Type B pancreatic cell (in vitro differentiated cells): Measurements from ENCODE around the gene PDGFD. TPM values are rescaled to one million over a fixed set of nuclear protein-coding genes. Genes with fewer than 3 reads are reported as not detected.
A peak's percentile ranks its signal among the peaks of the same experiment; 100 is the strongest.

Experiments used
- DNase-seq: peaks from one replicate; pipeline ENCODE4 v3.0.0; 2021; ENCODE audit warnings: mixed read lengths; ENCODE audit not compliant: unreplicated experiment; ENCODE audit errors: extremely low spot score
- H3K27ac Mint-ChIP-seq: 2 replicates; pipeline ENCODE4 v1.8.0; 2021; ENCODE audit warnings: mild to moderate bottlenecking, mixed read lengths
- H3K27me3 Mint-ChIP-seq: 2 replicates; pipeline ENCODE4 v1.8.0; 2021; ENCODE audit warnings: mixed read lengths
- H3K36me3 Mint-ChIP-seq: 2 replicates; pipeline ENCODE4 v1.8.0; 2021; ENCODE audit warnings: mixed read lengths
- H3K4me1 Mint-ChIP-seq: one replicate; pipeline ENCODE4 v1.8.0; 2021; ENCODE audit warnings: mixed read lengths; ENCODE audit not compliant: unreplicated experiment
- H3K4me3 Mint-ChIP-seq: 2 replicates; pipeline ENCODE4 v1.8.0; 2021; ENCODE audit warnings: mild to moderate bottlenecking, mixed read lengths
- H3K9me3 Mint-ChIP-seq: 2 replicates; pipeline ENCODE4 v1.8.0; 2021; ENCODE audit warnings: mixed read lengths
- CTCF ChIP-seq: fragments of 200-600 bp; sonication (generic); conservative IDR thresholded peaks from 2 replicates; pipeline ENCODE4 v1.5.0; 2021; ENCODE audit warnings: antibody characterized with exemption, mild to moderate bottlenecking
- total RNA-seq: library from RNA; stranded (reverse); gene quantifications from 2 replicates; pipeline ENCODE4 v1.2.1, GENCODE V29; 2021; ENCODE audit warnings: low replicate concordance

PDGFD gene
- total RNA-seq, 1 donor from 2014 or later, result 17.8 TPM

GRCh38 chr11:103967985-103968384, 196.0 kb downstream of the PDGFD start:
- Mint-ChIP-seq H3K9me3 (no peaks in the 10 kb centered on the region), H3K36me3 (no peaks in the 10 kb centered on the region), H3K4me3 (no peak overlapping the region), H3K27me3 (no peaks in the 10 kb centered on the region), H3K27ac (no peak overlapping the region), H3K4me1 (no peaks in the 10 kb centered on the region)
- no peak for DNase-seq
- no peak for TF ChIP-seq CTCF

- Mint-ChIP-seq H3K9me3 (no peaks in the 10 kb centered on the region), H3K4me3 (no peak overlapping the region), H3K27ac (no peak overlapping the region), H3K27me3 (no peaks in the 10 kb centered on the region), H3K4me1 (peaks cover 4% of the 10 kb centered on the region), H3K36me3 (no peaks in the 10 kb centered on the region)
- TF ChIP-seq CTCF, result peak; percentile 26
- DNase-seq, result no peak
These were observed 199.6 kb downstream of the PDGFD start for GRCh38 chr11:103964390-103964789.

DNA sequence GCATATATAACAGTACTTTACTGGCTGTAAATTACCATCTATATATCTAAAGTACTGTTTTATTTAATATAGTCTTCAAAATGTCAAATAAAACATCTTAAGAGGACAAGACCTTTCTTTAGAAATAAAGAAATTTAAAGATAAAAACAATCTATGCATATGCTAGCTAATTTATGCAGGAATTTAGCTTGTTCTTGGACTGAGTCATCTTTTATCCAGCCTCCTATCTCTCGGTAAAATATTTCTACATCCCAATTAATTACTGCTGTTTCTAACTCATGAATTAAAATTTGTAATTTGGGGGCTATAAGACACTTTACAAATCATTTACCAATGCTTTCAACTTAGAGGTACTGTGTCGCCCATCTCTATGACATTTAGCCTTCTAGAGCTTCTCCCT, 200.3 kb downstream of the PDGFD start:
- H3K36me3 Mint-ChIP-seq, result no peaks in the 10 kb centered on the region
- no peak overlapping the region for H3K4me3 Mint-ChIP-seq
- peaks cover 4% of the 10 kb centered on the region for H3K4me1 Mint-ChIP-seq
- H3K9me3 Mint-ChIP-seq, result no peaks in the 10 kb centered on the region
- DNase-seq, result no peak
- no peak for TF ChIP-seq CTCF
- H3K27me3 Mint-ChIP-seq, result no peaks in the 10 kb centered on the region
- H3K27ac Mint-ChIP-seq, result no peak overlapping the region

DNA sequence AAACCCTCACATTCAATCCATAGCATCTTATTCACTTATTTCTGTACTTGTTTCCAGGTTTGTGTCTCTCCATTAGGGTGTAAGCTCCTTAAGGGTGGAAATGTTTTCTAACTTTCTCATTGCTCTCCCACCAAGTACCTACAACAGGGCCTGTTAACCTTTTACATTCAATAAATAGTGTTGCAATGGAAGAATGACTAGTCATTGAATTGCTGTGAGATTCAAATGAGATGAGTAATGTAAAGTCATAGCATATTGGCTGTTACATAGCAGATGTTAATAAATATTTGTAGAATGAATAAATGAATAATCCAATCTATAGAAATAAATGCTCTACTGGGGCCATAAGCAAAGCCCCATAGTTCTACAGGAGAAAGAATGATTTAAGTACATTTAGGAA, 202.9 kb downstream of the PDGFD start:
- no peak for DNase-seq
- no peak overlapping the region for H3K27ac Mint-ChIP-seq
- no peaks in the 10 kb centered on the region for H3K36me3 Mint-ChIP-seq
- no peaks in the 10 kb centered on the region for H3K27me3 Mint-ChIP-seq
- H3K9me3 Mint-ChIP-seq, result no peaks in the 10 kb centered on the region
- peaks cover 4% of the 10 kb centered on the region for H3K4me1 Mint-ChIP-seq
- H3K4me3 Mint-ChIP-seq, result no peak overlapping the region
- no peak for TF ChIP-seq CTCF

DNA sequence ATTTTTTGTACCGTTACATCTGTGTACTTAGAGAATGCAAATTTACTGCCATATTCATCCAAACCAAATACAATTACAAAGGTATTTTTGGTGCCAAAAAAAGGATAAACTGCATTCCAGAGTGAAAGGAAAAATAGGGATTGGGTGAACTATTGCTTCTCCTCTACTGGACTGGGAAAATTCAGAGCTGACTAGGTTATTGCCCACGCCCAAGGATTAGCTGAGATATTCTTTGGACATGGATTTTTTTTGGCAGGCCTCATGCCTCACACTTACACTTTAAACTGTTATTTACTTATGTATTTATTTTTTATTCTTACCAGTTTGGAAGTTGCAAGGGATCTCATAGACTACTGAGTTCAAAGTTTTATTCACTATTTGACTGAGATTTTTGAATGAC, 203.8 kb downstream of the PDGFD start:
- TF ChIP-seq CTCF, result no peak
- Mint-ChIP-seq H3K27ac (no peak overlapping the region), H3K4me3 (no peak overlapping the region), H3K4me1 (peaks cover 4% of the 10 kb centered on the region), H3K9me3 (no peaks in the 10 kb centered on the region), H3K36me3 (no peaks in the 10 kb centered on the region), H3K27me3 (no peaks in the 10 kb centered on the region)
- DNase-seq, result no peak

- H3K27ac Mint-ChIP-seq, result no peak overlapping the region
- H3K36me3 Mint-ChIP-seq, result no peaks in the 10 kb centered on the region
- no peaks in the 10 kb centered on the region for H3K27me3 Mint-ChIP-seq
- no peak for DNase-seq
- H3K4me1 Mint-ChIP-seq, result peaks cover 4% of the 10 kb centered on the region
- H3K9me3 Mint-ChIP-seq, result no peaks in the 10 kb centered on the region
- H3K4me3 Mint-ChIP-seq, result no peak overlapping the region
- TF ChIP-seq CTCF, result no peak
These were observed 204.5 kb downstream of the PDGFD start for GRCh38 chr11:103959279-103959942.
